Activated B cell treated with CpG ODN at 0.5 μM for 24 hours (primary cell): Measurements from ENCODE around the gene GFI1B. TPM values are rescaled to one million over a fixed set of nuclear protein-coding genes. Genes with fewer than 3 reads are reported as not detected.

Source experiments
- ATAC-seq: fragments of 200-7000 bp; cut with Tn5 transposase; one replicate; pipeline ENCODE4 v1.10.0; 2021; ENCODE audit warnings: low read depth, mild to moderate bottlenecking, moderate library complexity
- CTCF ChIA-PET: fragments of 350-600 bp; sonication (Branson Sonifier 250); formaldehyde crosslinking; loops from one replicate; lab custom pipeline; 2021; ENCODE audit warnings: antibody characterized with exemption; lab: Charles Lee
- POLR2A ChIA-PET: fragments of 350-600 bp; sonication (Branson Sonifier 250); formaldehyde crosslinking; loops from one replicate; lab custom pipeline; 2021; ENCODE audit warnings: antibody characterized with exemption; lab: Charles Lee
- DNase-seq: peaks from one replicate; pipeline ENCODE4 v3.0.0; 2022
- H3K27ac Mint-ChIP-seq: one replicate; pipeline ENCODE4 v1.8.0; 2020; ENCODE audit warnings: mixed read lengths
- H3K27me3 Mint-ChIP-seq: one replicate; pipeline ENCODE4 v1.8.0; 2021; ENCODE audit warnings: mixed read lengths
- H3K36me3 Mint-ChIP-seq: one replicate; pipeline ENCODE4 v1.8.0; 2021; ENCODE audit warnings: low read depth, mixed read lengths
- H3K4me1 Mint-ChIP-seq: one replicate; pipeline ENCODE4 v1.8.0; 2021; ENCODE audit warnings: mixed read lengths
- H3K4me3 Mint-ChIP-seq: one replicate; pipeline ENCODE4 v1.8.0; 2020; ENCODE audit warnings: mild to moderate bottlenecking, mixed read lengths
- H3K9me3 Mint-ChIP-seq: one replicate; pipeline ENCODE4 v1.8.0; 2020; ENCODE audit warnings: mixed read lengths
- intact Hi-C: fragments of 100-400 bp; cut with micrococcal nuclease; formaldehyde crosslinking; loops from one replicate; pipeline ENCODE4 v1.15.1; 2024
- total RNA-seq: library from RNA; stranded (reverse); gene quantifications from 2 replicates; pipeline ENCODE4 v1.2.3, GENCODE V29; 2022
- TF ChIP-seq, protein P1 (sequence below): fragments of 200-600 bp; IDR thresholded peaks from one replicate; pipeline ENCODE4 v1.8.0; 2022; ENCODE audit warnings: antibody characterized with exemption, mild to moderate bottlenecking

Gene GFI1B
- total RNA-seq, 1 donor from 2014 or later, result 0.38 TPM

DNA sequence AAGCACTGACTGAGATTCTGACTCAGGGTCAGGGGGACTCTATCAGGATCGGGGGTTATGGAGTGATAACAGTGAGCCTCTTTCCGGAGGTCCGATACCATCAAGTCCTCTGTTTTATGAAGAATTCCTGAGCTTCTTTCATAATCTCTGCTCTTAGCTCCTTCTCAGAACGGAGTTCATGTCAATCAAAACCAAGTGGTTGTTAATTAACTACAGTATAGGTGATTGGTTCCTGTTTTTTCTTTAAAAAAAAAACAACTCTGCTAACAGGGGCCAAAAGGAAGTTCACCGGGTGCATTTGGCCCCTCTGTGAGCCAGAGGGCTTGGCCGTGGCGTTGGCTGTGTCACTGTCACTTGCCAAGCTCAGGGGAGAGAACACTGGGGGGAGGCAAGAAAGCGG is 4.0 kb downstream of the GFI1B start:
- H3K27me3 Mint-ChIP-seq, result peaks cover 41% of the 10 kb centered on the region
- no peaks in the 10 kb centered on the region for H3K9me3 Mint-ChIP-seq
- ATAC-seq (peak; percentile 54), DNase-seq (no peak)
- POLR2A ChIA-PET, result interaction anchor here (0.6 kb wide), 1 partner anchor 288 kb away, joined by 3 read pairs; no protein-coding TSS in a partner anchor
- intact Hi-C loops, result no loop called here
- H3K27ac Mint-ChIP-seq, result no peak overlapping the region
- CTCF ChIA-PET, result interaction anchor here (0.7 kb wide), 1 partner anchor 565 kb away, joined by 3 read pairs; no protein-coding TSS in a partner anchor
- TF ChIP-seq, protein P1, sequence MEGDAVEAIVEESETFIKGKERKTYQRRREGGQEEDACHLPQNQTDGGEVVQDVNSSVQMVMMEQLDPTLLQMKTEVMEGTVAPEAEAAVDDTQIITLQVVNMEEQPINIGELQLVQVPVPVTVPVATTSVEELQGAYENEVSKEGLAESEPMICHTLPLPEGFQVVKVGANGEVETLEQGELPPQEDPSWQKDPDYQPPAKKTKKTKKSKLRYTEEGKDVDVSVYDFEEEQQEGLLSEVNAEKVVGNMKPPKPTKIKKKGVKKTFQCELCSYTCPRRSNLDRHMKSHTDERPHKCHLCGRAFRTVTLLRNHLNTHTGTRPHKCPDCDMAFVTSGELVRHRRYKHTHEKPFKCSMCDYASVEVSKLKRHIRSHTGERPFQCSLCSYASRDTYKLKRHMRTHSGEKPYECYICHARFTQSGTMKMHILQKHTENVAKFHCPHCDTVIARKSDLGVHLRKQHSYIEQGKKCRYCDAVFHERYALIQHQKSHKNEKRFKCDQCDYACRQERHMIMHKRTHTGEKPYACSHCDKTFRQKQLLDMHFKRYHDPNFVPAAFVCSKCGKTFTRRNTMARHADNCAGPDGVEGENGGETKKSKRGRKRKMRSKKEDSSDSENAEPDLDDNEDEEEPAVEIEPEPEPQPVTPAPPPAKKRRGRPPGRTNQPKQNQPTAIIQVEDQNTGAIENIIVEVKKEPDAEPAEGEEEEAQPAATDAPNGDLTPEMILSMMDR, result no peak
- no peak overlapping the region for H3K4me3 Mint-ChIP-seq
- H3K36me3 Mint-ChIP-seq, result no peaks in the 10 kb centered on the region
- peaks cover 22% of the 10 kb centered on the region for H3K4me1 Mint-ChIP-seq

GRCh38 chr9:132983491-132984201 is 5.2 kb downstream of the GFI1B start:
- CTCF ChIA-PET, result no interaction called here
- POLR2A ChIA-PET, result no interaction called here
- intact Hi-C loops, result no loop called here
- Mint-ChIP-seq H3K36me3 (no peaks in the 10 kb centered on the region), H3K9me3 (no peaks in the 10 kb centered on the region), H3K4me1 (peaks cover 14% of the 10 kb centered on the region), H3K27me3 (peaks cover 38% of the 10 kb centered on the region), H3K27ac (no peak overlapping the region), H3K4me3 (no peak overlapping the region)
- TF ChIP-seq, protein P1, result no peak
- DNase-seq (no peak), ATAC-seq (no peak)

GRCh38 chr9:132984202-132985070 is 5.9 kb downstream of the GFI1B start:
- H3K27me3 Mint-ChIP-seq, result peaks cover 34% of the 10 kb centered on the region
- H3K27ac Mint-ChIP-seq, result no peak overlapping the region

DNA sequence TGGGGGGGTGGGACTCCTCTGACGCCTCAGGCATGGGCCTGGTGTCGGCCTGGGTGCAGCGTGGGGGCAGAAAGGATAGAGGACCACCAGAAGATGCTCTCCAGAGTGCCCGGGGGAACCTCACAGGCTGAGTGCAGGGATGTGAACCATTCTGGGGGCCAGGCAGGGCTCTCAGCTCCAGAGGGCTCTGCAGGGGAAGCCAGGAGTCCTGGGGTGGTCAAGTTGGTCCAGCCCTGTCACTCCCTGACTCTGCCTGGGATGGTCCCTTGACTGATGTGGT is 6.5 kb downstream of the GFI1B start:
- ChIA-PET POLR2A (no interaction called here), CTCF (no interaction called here)
- Mint-ChIP-seq H3K9me3 (no peaks in the 10 kb centered on the region), H3K4me1 (peaks cover 7% of the 10 kb centered on the region), H3K36me3 (no peaks in the 10 kb centered on the region), H3K27ac (no peak overlapping the region), H3K27me3 (peaks cover 30% of the 10 kb centered on the region), H3K4me3 (no peak overlapping the region)
- no peak for ATAC-seq
- TF ChIP-seq, protein P1, result no peak
- intact Hi-C loops, result no loop called here
- DNase-seq, result no peak

More at GRCh38 chr9:132984202-132985070, 5.9 kb downstream of the GFI1B start:
- ATAC-seq (no peak), DNase-seq (no peak)
- intact Hi-C loops, result no loop called here
- TF ChIP-seq, protein P1, result no peak
- ChIA-PET CTCF (no interaction called here), POLR2A (no interaction called here)
- H3K4me1 Mint-ChIP-seq, result peaks cover 10% of the 10 kb centered on the region
- no peaks in the 10 kb centered on the region for H3K36me3 Mint-ChIP-seq
- H3K9me3 Mint-ChIP-seq, result no peaks in the 10 kb centered on the region
- no peak overlapping the region for H3K4me3 Mint-ChIP-seq

- DNase-seq (no peak), ATAC-seq (no peak)
- Mint-ChIP-seq H3K4me3 (no peak overlapping the region), H3K4me1 (peaks cover 7% of the 10 kb centered on the region), H3K27me3 (peaks cover 31% of the 10 kb centered on the region), H3K9me3 (no peaks in the 10 kb centered on the region), H3K36me3 (no peaks in the 10 kb centered on the region), H3K27ac (no peak overlapping the region)
- ChIA-PET POLR2A (no interaction called here), CTCF (no interaction called here)
- TF ChIP-seq, protein P1, result no peak
- intact Hi-C loops, result no loop called here
These were observed 7.0 kb downstream of the GFI1B start for GRCh38 chr9:132985489-132985888.
